Ovary (tissue), 9 donors: ENCODE measurements around the gene PNPLA3. TPM values are rescaled to one million over a fixed set of nuclear protein-coding genes. Genes with fewer than 3 reads are reported as not detected.

Experiments used
- DNase-seq, 5 donors: peaks; one replicate each; pipeline ENCODE4 v3.0.0-alpha.2; 2019 to 2020
- H3K27ac ChIP-seq, 2 donors: fragments of 200-600 bp; one replicate each; pipeline versions ENCODE4 v1.5.1 to v1.8.0; 2019 to 2022
- H3K27me3 ChIP-seq: fragments of 200-600 bp; one replicate; pipeline ENCODE4 v1.8.0; 2022
- H3K36me3 ChIP-seq: fragments of 200-600 bp; sonication (generic); one replicate; pipeline ENCODE4 v1.5.1; 2019
- H3K4me1 ChIP-seq: one replicate; pipeline ENCODE4 v1.8.1; 2013; ENCODE audit warnings: mild to moderate bottlenecking, moderate library complexity; ENCODE audit not compliant: insufficient read depth
- H3K4me3 ChIP-seq: fragments of 200-600 bp; sonication (generic); one replicate; pipeline ENCODE4 v1.5.1; 2017
- H3K9me3 ChIP-seq, 2 donors: fragments of 200-600 bp in 1 of 2; sonication (generic) in 1 of 2; one replicate each; pipeline versions ENCODE4 v1.5.1 to v1.8.1; 2013 to 2019; ENCODE audit warnings: mild to moderate bottlenecking in 1 of 2, moderate library complexity in 1 of 2
- EP300 ChIP-seq: sonication (generic); formaldehyde crosslinking; IDR thresholded peaks from one replicate; pipeline ENCODE4 v1.6.1; 2017; ENCODE audit warnings: antibody characterized with exemption
- POLR2A ChIP-seq: fragments of 450-650 bp; IDR thresholded peaks from one replicate; pipeline ENCODE4 v1.6.1; 2017; ENCODE audit warnings: antibody characterized with exemption, mild to moderate bottlenecking, moderate library complexity
- WGBS, 3 donors: extraction: QIAGEN DNeasy Blood & Tissue Kit in 1 of 3; methylation state at CpG; one replicate each; pipeline versions ENCODE4 v1.1.5 to v1.1.7; 2013 to 2017; 5-methylcytosine and 5-hydroxymethylcytosine counted together
- intact Hi-C, 4 donors: fragments of 100-400 bp; cut with DNase I; formaldehyde crosslinking; loops; one replicate each; pipeline versions ENCODE4 v1.11.0 to v1.15.1; 2022 to 2023
- polyA plus RNA-seq, 2 donors: library from polyadenylated mRNA; stranded (reverse); fragments of 200-250 nt in 1 of 2; fragments of 350-450 nt in 1 of 2; fragmentation: Illumina TruSeq in 1 of 2; extraction: RNeasy Lipid Tissue Mini Kit (QIAGEN cat#74804) in 1 of 2; gene quantifications; one replicate each; pipeline ENCODE4 v1.2.3, GENCODE V29; 2013 to 2014
- total RNA-seq, 7 donors: library from RNA; depleted of rRNA in 2 of 7; stranded (reverse); fragments of >200 nt in 2 of 7; fragmentation: NEBNext Ultra II Directional in 3 of 7; extraction: Animal tissue kit (Norgen Biotek cat#: 25700) in 3 of 7; gene quantifications; one replicate each; pipeline versions ENCODE4 v1.1.0 to v1.2.4, GENCODE V29; 2016 to 2023
- TF ChIP-seq, protein P1 (sequence below), 3 donors: fragments of 450-650 bp in 2 of 3; fragments of 200-600 bp in 1 of 3; IDR thresholded peaks; one replicate each; pipeline versions ENCODE4 v1.5.1 to v1.8.0; 2016 to 2022; ENCODE audit warnings: antibody characterized with exemption in 3 of 3, mild to moderate bottlenecking in 1 of 3
- donor health status: DM: no; HTN: no; CAD: no; lungs with moderate emphysema.
- donor health status: DM: no; HTN: no; CAD: no.
- donor health status: Bipolar disorder and iron deficiency.
- donor health status: DM: yes; HTN: yes; CAD: no.
- donor health status: DM: no; HTN: no; CAD: no.
- donor health status: DM: yes; HTN: yes; CAD: no.

The PNPLA3 gene
- total and polyA plus RNA-seq, 9 donors = 0.31 to 8.0 (median 1.3) TPM

DNA sequence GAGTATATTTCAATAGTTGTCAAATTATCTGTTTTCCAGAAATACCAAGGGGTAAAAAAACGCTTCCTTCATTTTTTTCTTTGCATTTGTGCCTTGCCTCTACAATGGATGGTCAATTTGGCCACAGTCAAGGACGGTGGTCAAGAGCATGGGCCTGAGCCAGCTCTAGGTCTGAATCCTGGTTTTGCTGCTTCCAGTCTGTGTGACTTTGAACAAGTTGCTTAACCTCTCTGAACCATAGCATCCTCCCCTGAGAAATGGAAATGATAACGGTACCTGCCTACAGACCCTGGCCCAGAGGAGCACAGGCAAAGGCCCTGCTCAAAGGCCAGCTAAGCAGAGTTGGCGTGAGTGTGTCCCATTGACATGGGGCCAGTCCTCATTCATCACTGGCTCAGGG lies 34.9 kb upstream of the PNPLA3 start:
- WGBS, 3 donors = 59 to 75% (median 73%) methylated on average over 4 of the region's 4 CpGs
- H3K4me1 ChIP-seq = no peaks in the 10 kb centered on the region
- H3K36me3 ChIP-seq = no peaks in the 10 kb centered on the region
- no peak overlapping the region for H3K4me3 ChIP-seq
- no peaks in the 10 kb centered on the region for H3K9me3 ChIP-seq
- DNase-seq = peak in 1 of 5 donors; percentile 17
- no peaks in the 10 kb centered on the region for H3K27me3 ChIP-seq
- H3K27ac ChIP-seq = no peak overlapping the region
- intact Hi-C loops = loop anchor here in 3 of 4 donors (5.0 to 10.0 kb wide), 3 partner anchors 494 to 664 kb away; no protein-coding TSS in a partner anchor
- TF ChIP-seq, protein P1, sequence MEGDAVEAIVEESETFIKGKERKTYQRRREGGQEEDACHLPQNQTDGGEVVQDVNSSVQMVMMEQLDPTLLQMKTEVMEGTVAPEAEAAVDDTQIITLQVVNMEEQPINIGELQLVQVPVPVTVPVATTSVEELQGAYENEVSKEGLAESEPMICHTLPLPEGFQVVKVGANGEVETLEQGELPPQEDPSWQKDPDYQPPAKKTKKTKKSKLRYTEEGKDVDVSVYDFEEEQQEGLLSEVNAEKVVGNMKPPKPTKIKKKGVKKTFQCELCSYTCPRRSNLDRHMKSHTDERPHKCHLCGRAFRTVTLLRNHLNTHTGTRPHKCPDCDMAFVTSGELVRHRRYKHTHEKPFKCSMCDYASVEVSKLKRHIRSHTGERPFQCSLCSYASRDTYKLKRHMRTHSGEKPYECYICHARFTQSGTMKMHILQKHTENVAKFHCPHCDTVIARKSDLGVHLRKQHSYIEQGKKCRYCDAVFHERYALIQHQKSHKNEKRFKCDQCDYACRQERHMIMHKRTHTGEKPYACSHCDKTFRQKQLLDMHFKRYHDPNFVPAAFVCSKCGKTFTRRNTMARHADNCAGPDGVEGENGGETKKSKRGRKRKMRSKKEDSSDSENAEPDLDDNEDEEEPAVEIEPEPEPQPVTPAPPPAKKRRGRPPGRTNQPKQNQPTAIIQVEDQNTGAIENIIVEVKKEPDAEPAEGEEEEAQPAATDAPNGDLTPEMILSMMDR (IDR thresholded peaks at IDR 0.05) = no peak
- TF ChIP-seq POLR2A (no peak), EP300 (no peak)

DNA sequence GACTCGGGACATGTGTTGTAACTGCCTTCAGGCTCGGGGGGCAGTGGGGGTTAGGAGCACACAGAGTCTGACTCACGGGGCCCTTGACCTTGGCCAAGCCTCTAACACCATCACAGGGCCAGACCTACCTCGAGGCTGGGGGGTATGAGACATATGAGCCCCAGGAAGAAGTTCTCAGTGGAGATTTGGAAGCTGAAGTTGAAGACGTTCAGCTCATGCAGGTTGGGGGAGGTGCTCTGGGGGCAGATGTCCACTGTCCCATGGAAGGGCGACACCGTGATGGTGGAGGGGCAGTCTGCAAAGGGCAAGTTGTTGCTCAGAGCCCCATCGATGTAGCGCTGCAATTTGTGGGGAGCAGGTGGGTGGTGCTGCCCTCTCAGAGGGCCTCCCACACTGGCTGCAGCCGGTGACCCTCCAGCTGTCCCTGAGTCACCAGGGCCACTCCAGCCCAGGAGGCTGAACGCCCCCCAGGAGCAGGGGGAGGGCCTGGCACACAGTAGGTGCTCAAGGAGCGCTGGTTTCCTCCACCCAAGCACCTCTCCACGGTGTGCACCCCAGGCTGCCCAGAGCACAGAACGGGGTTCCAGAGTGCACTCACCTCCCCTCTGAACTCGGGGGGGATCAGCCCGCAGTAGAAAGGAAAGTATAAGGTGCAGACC lies 34.3 kb upstream of the PNPLA3 start:
- H3K27ac ChIP-seq = no peak overlapping the region
- no peaks in the 10 kb centered on the region for H3K9me3 ChIP-seq
- H3K4me3 ChIP-seq = no peak overlapping the region
- TF ChIP-seq, protein P1 (IDR thresholded peaks at IDR 0.05) = no peak
- TF ChIP-seq EP300 (no peak), POLR2A (no peak)
- 57 to 62% (median 59%) methylated on average over 16 of the region's 16 CpGs for WGBS, 3 donors
- intact Hi-C loops = loop anchor here in 3 of 4 donors (5.0 to 10.0 kb wide), 3 partner anchors 495 to 665 kb away; no protein-coding TSS in a partner anchor
- peak in 1 of 5 donors; percentile 24 for DNase-seq
- no peaks in the 10 kb centered on the region for H3K4me1 ChIP-seq
- no peaks in the 10 kb centered on the region for H3K36me3 ChIP-seq
- no peaks in the 10 kb centered on the region for H3K27me3 ChIP-seq

DNA sequence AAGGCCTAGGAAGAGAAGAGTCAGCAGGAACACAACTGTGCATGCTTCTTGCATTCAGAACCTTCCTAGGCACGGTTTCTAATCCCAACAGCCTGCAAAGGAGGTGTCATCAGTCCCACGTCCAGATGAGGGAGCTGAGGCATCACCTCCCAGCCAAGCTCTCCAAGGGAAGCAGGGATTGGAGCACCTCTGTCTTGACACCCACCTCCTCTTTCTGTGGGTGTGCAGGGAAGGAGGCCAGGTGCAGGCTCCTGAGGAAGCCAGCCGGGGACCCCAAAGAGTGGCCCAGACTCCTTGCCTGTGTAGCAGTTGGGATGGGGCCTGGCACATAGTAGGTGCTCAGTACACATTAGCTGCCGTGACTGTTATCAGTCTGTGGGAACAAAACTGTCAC lies 33.7 kb upstream of the PNPLA3 start:
- 38 to 44% (median 41%) methylated on average over 4 of the region's 4 CpGs for WGBS, 3 donors
- Histone ChIP-seq H3K36me3 (no peaks in the 10 kb centered on the region), H3K4me3 (no peak overlapping the region), H3K4me1 (no peaks in the 10 kb centered on the region), H3K27ac (no peak overlapping the region), H3K27me3 (no peaks in the 10 kb centered on the region), H3K9me3 (no peaks in the 10 kb centered on the region)
- TF ChIP-seq, protein P1 (IDR thresholded peaks at IDR 0.05) = no peak
- no peak for TF ChIP-seq EP300
- TF ChIP-seq POLR2A = no peak
- intact Hi-C loops = loop anchor here in 3 of 4 donors (5.0 to 10.0 kb wide), 4 partner anchors 493 to 665 kb away; no protein-coding TSS in a partner anchor
- no peak for DNase-seq

DNA sequence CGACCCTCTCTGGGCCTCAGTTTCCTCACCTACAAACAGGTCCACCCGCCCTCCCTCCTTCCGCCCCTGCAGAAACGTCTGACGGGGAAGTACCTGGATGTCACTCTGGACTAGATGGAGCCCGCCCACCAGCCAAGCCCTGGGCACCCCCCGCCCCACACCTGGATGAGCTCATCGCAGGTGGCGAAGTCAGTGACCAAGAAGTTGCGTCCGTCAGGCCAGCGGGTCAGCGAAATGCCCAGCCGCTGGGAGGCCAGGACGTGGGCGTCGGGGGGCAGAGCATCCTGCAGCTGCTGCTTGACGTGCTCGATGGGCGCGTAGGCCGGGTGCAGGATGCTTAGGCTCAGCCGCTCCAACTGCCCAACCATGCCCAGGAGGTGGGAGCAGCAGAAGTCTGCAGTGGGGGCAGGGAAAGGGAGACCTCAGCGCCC lies 32.7 kb upstream of the PNPLA3 start:
- no peak for DNase-seq
- Histone ChIP-seq H3K9me3 (no peaks in the 10 kb centered on the region), H3K4me1 (no peaks in the 10 kb centered on the region), H3K27ac (no peak overlapping the region), H3K4me3 (no peak overlapping the region), H3K27me3 (no peaks in the 10 kb centered on the region), H3K36me3 (no peaks in the 10 kb centered on the region)
- intact Hi-C loops = loop anchor here in 1 of 4 donors (5.0 kb wide), 1 partner anchor 494 kb away; no protein-coding TSS in a partner anchor
- WGBS, 3 donors = 10 to 20% (median 12%) methylated on average over 12 to 24 of the region's 24 CpGs
- TF ChIP-seq, protein P1 (IDR thresholded peaks at IDR 0.05) = no peak
- TF ChIP-seq POLR2A (no peak), EP300 (no peak)
